Measurements from ENCODE around the gene ZNF555. TPM values are rescaled to one million over a fixed set of nuclear protein-coding genes. Genes with fewer than 3 reads are reported as not detected.
A peak's percentile ranks its signal among the peaks of the same experiment; 100 is the strongest.
"Not testable (repeated sequence)": the region's sequence is repeated elsewhere in the genome, so short reads cannot be mapped to it uniquely, and the experiment has no call there.

Gene ZNF555
- polyA plus RNA-seq, 3 donors = 12.5 to 14.1 (median 12.5) TPM

DNA sequence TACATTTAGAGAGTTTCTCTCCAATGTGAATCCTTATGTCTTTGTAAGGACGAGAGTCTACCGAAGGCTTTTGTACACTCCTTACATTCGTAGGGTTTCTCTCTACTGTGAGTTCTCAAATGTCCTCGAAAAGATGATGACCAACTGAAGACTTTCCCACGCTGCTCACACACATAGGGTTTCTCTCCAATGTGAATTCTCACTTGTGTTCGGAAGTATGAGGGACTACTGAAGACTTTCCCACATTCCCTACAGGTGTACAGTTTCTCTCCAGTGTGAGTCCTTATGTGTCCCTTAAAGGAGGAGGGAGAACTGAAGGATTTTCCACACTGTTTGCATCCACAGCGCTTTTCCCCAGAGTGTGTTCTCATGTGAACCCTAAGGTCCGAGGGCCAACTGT is 55.4 kb downstream of the ZNF555 start:
- no peak for DNase-seq (ENCODE audit: extremely low read depth in 1 of 11, low read depth in 9 of 11, low spot score in 4 of 11)

DNA sequence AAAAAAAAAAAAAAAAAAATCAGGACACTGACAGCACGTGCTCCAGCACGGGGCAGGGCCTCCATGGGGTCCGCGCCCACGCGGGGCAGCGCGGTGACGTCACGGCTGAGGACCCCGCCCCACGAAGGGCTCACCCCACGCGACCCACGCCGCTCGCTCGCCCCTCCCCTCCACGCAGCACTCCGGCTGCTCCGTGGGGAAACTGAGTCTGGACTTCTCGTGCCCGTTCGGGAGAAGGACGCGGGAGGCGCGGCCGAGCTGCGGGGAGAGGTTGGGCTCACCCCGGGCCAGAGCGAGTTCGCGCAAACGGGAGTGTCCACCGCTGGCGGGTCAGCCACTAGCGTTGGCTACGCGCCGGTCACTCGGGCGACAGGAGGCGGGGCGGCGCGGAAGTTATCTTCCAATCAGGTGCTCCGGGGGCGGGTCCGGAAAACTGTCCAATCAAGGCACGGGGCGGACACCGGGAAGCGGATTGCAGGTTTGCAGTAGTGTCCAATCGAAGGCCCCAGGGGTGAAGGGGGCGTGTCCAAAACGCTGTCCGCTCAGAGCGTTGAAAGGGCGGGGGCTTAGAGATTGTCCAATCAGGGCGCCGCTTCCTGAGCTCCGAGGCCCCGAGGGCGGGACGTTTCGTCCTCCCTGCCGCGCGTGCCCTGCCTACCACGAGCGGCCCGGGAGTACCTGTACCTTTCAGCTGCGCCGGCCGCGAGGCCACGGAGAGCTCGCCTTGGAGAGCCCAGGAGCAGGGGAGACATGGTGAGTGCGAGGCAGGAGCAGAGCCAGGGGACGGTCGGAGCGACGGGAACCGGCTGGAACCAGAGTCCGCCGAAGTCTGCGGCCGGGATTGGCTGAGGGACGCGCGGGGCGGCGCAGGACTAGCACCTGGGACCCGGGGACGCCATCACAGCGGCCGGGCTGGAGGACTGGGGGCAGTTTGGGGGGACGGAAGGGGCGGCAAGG is 59.3 kb downstream of the ZNF555 start, which contains the start of gene ZNF57:
Gene ZNF57, plus strand, starts transcription at position 633 of the 957 bp plus-strand sequence. Its CDS starts 118 bp downstream, at position 751.
- peak; percentile 95 to 99 (median 98) for DNase-seq (ENCODE audit: extremely low read depth in 1 of 11, low read depth in 9 of 11, low spot score in 4 of 11)

GRCh38 chr19:2902590-2903218 is 61.4 kb downstream of the ZNF555 start:
- DNase-seq (ENCODE audit: extremely low read depth in 1 of 11, low read depth in 9 of 11, low spot score in 4 of 11) = no peak

DNA sequence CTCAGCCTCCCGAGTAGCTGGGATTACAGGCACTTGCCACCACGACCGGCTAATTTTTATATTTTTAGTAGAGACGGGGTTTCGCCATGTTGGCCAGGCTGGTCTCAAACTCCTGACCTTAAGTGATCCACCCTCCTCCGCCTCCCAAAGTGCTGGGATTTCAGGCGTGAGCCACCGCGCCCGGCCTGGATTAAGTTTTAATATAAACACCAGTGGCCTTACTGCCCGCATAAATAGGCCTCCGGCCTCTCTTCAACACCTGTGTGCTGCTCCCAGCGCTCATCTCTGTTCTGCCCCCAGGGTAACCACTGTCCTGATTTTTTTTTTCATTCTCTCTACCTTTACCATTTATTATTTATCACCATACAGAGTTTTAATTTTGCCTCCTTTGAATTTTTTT is 62.1 kb downstream of the ZNF555 start:
- DNase-seq (ENCODE audit: extremely low read depth in 1 of 11, low read depth in 9 of 11, low spot score in 4 of 11) = not testable (repeated sequence)

DNA sequence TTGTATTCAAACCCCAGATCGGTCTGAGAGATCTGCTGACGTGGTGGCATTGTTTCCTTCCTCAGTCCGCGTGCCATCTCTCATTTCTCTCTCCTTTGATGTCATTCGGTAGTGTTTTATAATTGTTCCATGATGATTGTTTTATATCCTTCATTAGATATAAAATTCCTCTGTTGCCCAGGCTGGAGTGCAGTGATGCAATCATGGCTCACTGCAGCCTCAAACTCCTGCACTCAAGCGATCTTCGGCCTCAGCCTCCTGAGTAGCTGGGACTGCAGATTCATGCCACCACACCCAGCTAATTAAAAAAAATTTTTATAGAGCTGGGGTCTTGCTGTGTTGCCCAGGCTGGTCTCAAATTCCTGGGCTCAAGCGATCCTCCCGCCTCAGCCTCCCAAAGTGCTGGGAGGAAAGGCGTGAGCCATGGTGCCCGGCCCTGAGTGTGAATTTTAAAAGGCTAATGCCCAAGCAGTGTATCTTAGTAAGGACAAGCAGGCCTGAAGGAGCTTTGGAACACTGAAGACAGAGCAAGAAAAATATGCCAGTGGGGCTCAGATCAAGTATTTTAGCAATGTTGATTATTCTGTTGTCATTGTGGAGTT is 64.7 kb downstream of the ZNF555 start:
- no peak for DNase-seq (ENCODE audit: extremely low read depth in 1 of 11, low read depth in 9 of 11, low spot score in 4 of 11)

- DNase-seq (ENCODE audit: extremely low read depth in 1 of 11, low read depth in 9 of 11, low spot score in 4 of 11) = no peak
These were observed 65.4 kb downstream of the ZNF555 start for GRCh38 chr19:2906631-2907195.

Other genes starting within 250 kb of the ZNF555 start
- 1 to 10 TPM; 5.1 to 7.2 (median 5.9) TPM for gene GNG7, start 138.8 kb upstream of the ZNF555 start, polyA plus RNA-seq (ENCODE audit: insufficient read length in 3 of 3)
- 1 to 10 TPM; 2.9 to 3.6 (median 3.5) TPM for gene DIRAS1, start 120.1 kb upstream of the ZNF555 start, polyA plus RNA-seq (ENCODE audit: insufficient read length in 3 of 3)
- gene SLC39A3, start 101.5 kb upstream of the ZNF555 start, polyA plus RNA-seq (ENCODE audit: insufficient read length in 3 of 3) = 10 to 100 TPM; 23.8 to 30.3 (median 26.9) TPM
- 10 to 100 TPM; 48.4 to 66.5 (median 62.8) TPM for gene SGTA, start 58.2 kb upstream of the ZNF555 start, polyA plus RNA-seq (ENCODE audit: insufficient read length in 3 of 3)
- gene THOP1, start 56.0 kb upstream of the ZNF555 start, polyA plus RNA-seq (ENCODE audit: insufficient read length in 3 of 3) = 10 to 100 TPM; 44.7 to 59.9 (median 59.8) TPM
- 10 to 100 TPM in 2 of 3 donors, 1 to 10 TPM in 1; 8.3 to 11.3 (median 10.3) TPM for gene ZNF554, start 21.6 kb upstream of the ZNF555 start, polyA plus RNA-seq (ENCODE audit: insufficient read length in 3 of 3)
- 1 to 10 TPM in 2 of 3 donors, under 1 TPM in 1; 0.66 to 1.5 (median 1.5) TPM for gene ZNF556, start 25.9 kb downstream of the ZNF555 start, polyA plus RNA-seq (ENCODE audit: insufficient read length in 3 of 3)
- gene ZNF57, start 59.5 kb downstream of the ZNF555 start, polyA plus RNA-seq (ENCODE audit: insufficient read length in 3 of 3) = 1 to 10 TPM; 6.9 to 7.6 (median 7.1) TPM
- gene ZNF77, start 103.5 kb downstream of the ZNF555 start, polyA plus RNA-seq (ENCODE audit: insufficient read length in 3 of 3) = 1 to 10 TPM; 7.6 to 9.0 (median 8.2) TPM
- 10 to 100 TPM in 1 of 3 donors, 1 to 10 TPM in 2; 8.1 to 10.4 (median 8.3) TPM for gene TLE6, start 136.1 kb downstream of the ZNF555 start, polyA plus RNA-seq (ENCODE audit: insufficient read length in 3 of 3)
- 10 to 100 TPM; 27.0 to 63.6 (median 39.6) TPM for gene TLE2, start 187.8 kb downstream of the ZNF555 start, polyA plus RNA-seq (ENCODE audit: insufficient read length in 3 of 3)
- 100 to 1,000 TPM; 419 to 491 (median 450) TPM for gene TLE5, start 221.0 kb downstream of the ZNF555 start, polyA plus RNA-seq (ENCODE audit: insufficient read length in 3 of 3)

All from renal cortex interstitium (tissue), 11 donors.